A549 (cell line): ENCODE measurements around the gene ANO10. TPM values are rescaled to one million over a fixed set of nuclear protein-coding genes. Genes with fewer than 3 reads are reported as not detected.

ENCODE experiments used
- ATAC-seq, 2 experiments: fragments of 200-7000 bp in 1 of 2; fragments of >200 bp in 1 of 2; cut with Nextera tagmentation in 1 of 2; cut with Tn5 transposase in 1 of 2; 3 replicates each; pipeline versions ENCODE4 v1.8.0 to v1.9.1; 2018 to 2020; ENCODE audit warnings: mild to moderate bottlenecking in 1 of 2, moderate library complexity in 1 of 2
- CTCF ChIA-PET: fragments of 300-600 bp; sonication (Branson Sonifier 250); formaldehyde crosslinking; extraction: SDS; loops from one replicate; lab custom pipeline; 2021; ENCODE audit warnings: antibody characterized with exemption, inconsistent platforms; lab: Yijun Ruan, JAX
- POLR2A ChIA-PET: fragments of 350-600 bp; formaldehyde crosslinking; extraction: SDS; loops from one replicate; lab custom pipeline; 2021; ENCODE audit warnings: antibody characterized with exemption, inconsistent platforms; lab: Yijun Ruan, JAX
- DNase-seq, 2 experiments: peaks; one replicate each; pipeline versions ENCODE4 v3.0.0 to v3.0.0-alpha.2; 2011 to 2016; ENCODE audit warnings: low read depth in 1 of 2, low spot score in 1 of 2
- FAIRE-seq: peaks from 2 replicates; lab custom pipeline; 2011; peaks lifted over from hg19 to GRCh38; lab: Jason Lieb, UNC
- H3K27ac ChIP-seq, 2 experiments: fragments of >200 bp; sonication (Bioruptor Twin); formaldehyde crosslinking; 3 replicates each; pipeline ENCODE4 v1.5.1; 2016 to 2017
- H3K4me1 ChIP-seq: fragments of >200 bp; sonication (Bioruptor Twin); formaldehyde crosslinking; 3 replicates; pipeline ENCODE4 v1.6.1; 2016
- H3K4me2 ChIP-seq: fragments of >200 bp; sonication (Bioruptor Twin); formaldehyde crosslinking; 3 replicates; pipeline ENCODE4 v1.6.1; 2016
- H3K4me3 ChIP-seq: fragments of >200 bp; sonication (Bioruptor Twin); formaldehyde crosslinking; 3 replicates; pipeline ENCODE4 v1.5.1; 2016
- H3K9me3 ChIP-seq: fragments of >200 bp; sonication (Bioruptor Twin); formaldehyde crosslinking; 3 replicates; pipeline ENCODE4 v1.6.1; 2016
- BHLHE40 ChIP-seq: IDR thresholded peaks from 2 replicates; pipeline ENCODE4 v1.6.1; 2012; ENCODE audit warnings: low read depth, low read length, inconsistent platforms
- CEBPB ChIP-seq, 2 experiments: fragments of >200 bp in 1 of 2; sonication (Bioruptor Twin) in 1 of 2; formaldehyde crosslinking in 1 of 2; IDR thresholded peaks; 2 replicates each; pipeline ENCODE4 v1.6.1; 2012 to 2016
- EHF ChIP-seq: fragments of 250-450 bp; sonication (Bioruptor Pico); IDR thresholded peaks from 2 replicates; pipeline ENCODE4 v1.5.0; 2020; ENCODE audit warnings: mild to moderate bottlenecking
- EHMT2 ChIP-seq: fragments of 200-600 bp; sonication (generic); IDR thresholded peaks from 2 replicates; pipeline ENCODE4 v1.6.1; 2016; ENCODE audit warnings: antibody characterized with exemption, low read depth, mild to moderate bottlenecking, moderate library complexity
- EP300 ChIP-seq, 2 experiments: fragments of >200 bp; sonication (Bioruptor Twin); formaldehyde crosslinking; IDR thresholded peaks; 2 replicates in 1 of 2; 3 replicates in 1 of 2; pipeline ENCODE4 v1.6.1; 2016 to 2017
- FOSB ChIP-seq: fragments of 250-450 bp; sonication (Bioruptor Pico); IDR thresholded peaks from 2 replicates; pipeline ENCODE4 v1.5.0; 2020; ENCODE audit warnings: mild to moderate bottlenecking, moderate library complexity
- FOXS1 ChIP-seq: fragments of 250-450 bp; sonication (Bioruptor Pico); IDR thresholded peaks from 2 replicates; pipeline ENCODE4 v1.5.0; 2020; ENCODE audit warnings: mild to moderate bottlenecking, moderate library complexity
- HES2 ChIP-seq: fragments of >200 bp; sonication (Bioruptor Twin); formaldehyde crosslinking; IDR thresholded peaks from 2 replicates; pipeline ENCODE4 v1.6.1; 2016
- HEYL ChIP-seq: fragments of 250-450 bp; sonication (Bioruptor Pico); IDR thresholded peaks from 2 replicates; pipeline ENCODE4 v1.8.0; 2021; ENCODE audit warnings: mild to moderate bottlenecking, moderate library complexity
- HOXB13 ChIP-seq: fragments of 250-450 bp; sonication (Bioruptor Pico); IDR thresholded peaks from 2 replicates; pipeline ENCODE4 v1.5.0; 2020; ENCODE audit warnings: low read depth, mild to moderate bottlenecking, moderate library complexity
- HOXB5 ChIP-seq: fragments of 250-450 bp; sonication (Bioruptor Pico); IDR thresholded peaks from 2 replicates; pipeline ENCODE4 v1.5.0; 2020; ENCODE audit warnings: mild to moderate bottlenecking, moderate library complexity
- JUN ChIP-seq, 2 experiments: fragments of >200 bp; sonication (Bioruptor Twin); formaldehyde crosslinking; IDR thresholded peaks; 2 replicates in 1 of 2; 3 replicates in 1 of 2; pipeline ENCODE4 v1.6.1; 2016 to 2017
- KDM1A ChIP-seq: fragments of 200-600 bp; sonication (generic); IDR thresholded peaks from 2 replicates; pipeline ENCODE4 v1.6.1; 2016; ENCODE audit warnings: low read depth, mild to moderate bottlenecking
- MAFK ChIP-seq: fragments of 450-650 bp; IDR thresholded peaks from 2 replicates; pipeline ENCODE4 v1.6.1; 2014; ENCODE audit not compliant: partially characterized antibody
- MYC ChIP-seq: IDR thresholded peaks from 2 replicates; pipeline ENCODE4 v1.6.1; 2012; ENCODE audit warnings: mild to moderate bottlenecking, inconsistent platforms, low read length, improper control_type of control experiment, borderline replicate concordance
- NPAS2 ChIP-seq: fragments of 250-450 bp; sonication (Bioruptor Pico); IDR thresholded peaks from 2 replicates; pipeline ENCODE4 v1.8.0; 2022; ENCODE audit warnings: mild to moderate bottlenecking, moderate library complexity, borderline replicate concordance
- PBX3 ChIP-seq: IDR thresholded peaks from 2 replicates; pipeline ENCODE4 v1.6.1; 2012
- RARB ChIP-seq: fragments of 250-450 bp; sonication (Bioruptor Pico); IDR thresholded peaks from 2 replicates; pipeline ENCODE4 v1.8.0; 2021; ENCODE audit warnings: mild to moderate bottlenecking, moderate library complexity
- RNF2 ChIP-seq: fragments of 200-600 bp; sonication (generic); IDR thresholded peaks from 2 replicates; pipeline ENCODE4 v1.6.1; 2016; ENCODE audit warnings: low read depth, mild to moderate bottlenecking, antibody characterized with exemption, moderate library complexity, borderline replicate concordance
- SREBF2 ChIP-seq: fragments of 450-650 bp; IDR thresholded peaks from 2 replicates; pipeline ENCODE4 v1.6.1; 2014; ENCODE audit warnings: mild to moderate bottlenecking, moderate library complexity
- TP53 ChIP-seq: fragments of 250-450 bp; sonication (Bioruptor Pico); IDR thresholded peaks from 2 replicates; pipeline ENCODE4 v1.5.0; 2021; ENCODE audit warnings: mild to moderate bottlenecking, moderate library complexity
- ZC3H11A ChIP-seq: fragments of 450-650 bp; IDR thresholded peaks from 2 replicates; pipeline ENCODE4 v1.6.1; 2014; ENCODE audit warnings: antibody characterized with exemption, mild to moderate bottlenecking
- ZFP36 ChIP-seq: fragments of 450-650 bp; IDR thresholded peaks from 2 replicates; pipeline ENCODE4 v1.6.1; 2014; ENCODE audit warnings: borderline replicate concordance; ENCODE audit not compliant: partially characterized antibody
- WGBS: methylation state at CpG from one replicate; pipeline ENCODE4 v1.1.6; 2017; ENCODE audit errors: missing lambda C conversion rate; 5-methylcytosine and 5-hydroxymethylcytosine counted together
- polyA plus RNA-seq, 4 experiments: library from polyadenylated mRNA; depleted of rRNA in 3 of 4; stranded (reverse); fragments of >200 nt; fragmentation: RNase III in 1 of 4; extraction: RNeasy Plus Mini Kit Qiagen cat#74134 plus additional on column Dnase treatment in 1 of 4; gene quantifications; 2 replicates in 3 of 4; 3 replicates in 1 of 4; pipeline ENCODE4 v1.2.3, GENCODE V29; 2011 to 2017
- TF ChIP-seq, protein P1 (sequence below): fragments of 150-350 bp; IDR thresholded peaks from 2 replicates; pipeline ENCODE4 v1.6.1; 2014; ENCODE audit warnings: low read depth, mild to moderate bottlenecking, low read length
- TF ChIP-seq, protein P2 (sequence below): IDR thresholded peaks from 2 replicates; pipeline ENCODE4 v1.6.1; 2012
- TF ChIP-seq, protein P3 (sequence below): fragments of >200 bp; sonication (Bioruptor Twin); formaldehyde crosslinking; IDR thresholded peaks from 3 replicates; pipeline ENCODE4 v1.5.1; 2016
- TF ChIP-seq, protein P4 (sequence below): fragments of >200 bp; sonication (Bioruptor Twin); formaldehyde crosslinking; IDR thresholded peaks from 3 replicates; pipeline ENCODE4 v1.6.1; 2016

The ANO10 gene
- polyA plus RNA-seq, 2 of the 4 experiments (the other 2 are of a cell fraction) = 20.0 to 22.8 TPM

DNA sequence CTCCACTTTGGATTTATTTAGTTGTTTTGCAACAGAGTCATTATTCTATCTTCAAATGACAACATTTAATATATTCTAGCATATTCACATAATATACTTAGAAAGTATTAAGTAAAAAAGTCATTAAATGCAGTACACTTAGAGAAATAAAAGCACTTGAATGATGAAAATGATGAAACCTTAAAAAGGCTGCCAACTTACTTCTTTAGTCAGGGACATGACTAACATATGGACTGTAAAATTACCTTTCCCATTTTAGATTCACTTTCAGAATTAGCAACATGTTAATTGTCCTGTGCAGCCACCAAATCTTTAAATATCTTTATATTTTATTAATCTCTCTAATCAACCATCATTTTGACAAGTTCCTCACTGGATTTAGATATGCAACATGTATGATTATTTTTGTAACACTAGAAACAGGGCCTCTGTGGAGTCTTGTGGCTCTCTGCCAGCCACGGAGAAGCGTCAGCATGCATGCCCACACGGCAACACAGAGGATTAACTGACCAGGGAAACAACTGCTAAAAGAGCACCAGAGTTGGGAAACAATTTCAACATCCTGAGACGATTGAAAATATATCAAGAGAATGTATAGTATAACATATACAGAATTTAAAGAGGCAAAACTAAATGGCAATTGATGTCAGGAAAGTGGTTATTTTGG is 95.7 kb downstream of the ANO10 start:
- DNase-seq (no peak), ATAC-seq (no peak), FAIRE-seq (no peak)
- POLR2A ChIA-PET = no interaction called here
- 90% methylated on average over 4 of the region's 4 CpGs for WGBS
- Histone ChIP-seq H3K4me3 (no peak overlapping the region), H3K4me2 (no peak overlapping the region), H3K4me1 (peaks cover 8% of the 10 kb centered on the region; the same call in 1 of the 3 replicates), H3K9me3 (0 out of 3 replicates have a peak, but pooled peaks cover 2% of the 10 kb centered on the region), H3K27ac (no peak overlapping the region)
- CTCF ChIA-PET = no interaction called here
- TF ChIP-seq ZC3H11A (no peak), FOSB (no peak), HEYL (no peak), EHF (no peak), HOXB13 (CRISPR knock-in tag) (no peak), HOXB5 (CRISPR knock-in tag) (no peak)
- TF ChIP-seq, protein P1, sequence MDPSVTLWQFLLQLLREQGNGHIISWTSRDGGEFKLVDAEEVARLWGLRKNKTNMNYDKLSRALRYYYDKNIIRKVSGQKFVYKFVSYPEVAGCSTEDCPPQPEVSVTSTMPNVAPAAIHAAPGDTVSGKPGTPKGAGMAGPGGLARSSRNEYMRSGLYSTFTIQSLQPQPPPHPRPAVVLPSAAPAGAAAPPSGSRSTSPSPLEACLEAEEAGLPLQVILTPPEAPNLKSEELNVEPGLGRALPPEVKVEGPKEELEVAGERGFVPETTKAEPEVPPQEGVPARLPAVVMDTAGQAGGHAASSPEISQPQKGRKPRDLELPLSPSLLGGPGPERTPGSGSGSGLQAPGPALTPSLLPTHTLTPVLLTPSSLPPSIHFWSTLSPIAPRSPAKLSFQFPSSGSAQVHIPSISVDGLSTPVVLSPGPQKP = no peak

DNA sequence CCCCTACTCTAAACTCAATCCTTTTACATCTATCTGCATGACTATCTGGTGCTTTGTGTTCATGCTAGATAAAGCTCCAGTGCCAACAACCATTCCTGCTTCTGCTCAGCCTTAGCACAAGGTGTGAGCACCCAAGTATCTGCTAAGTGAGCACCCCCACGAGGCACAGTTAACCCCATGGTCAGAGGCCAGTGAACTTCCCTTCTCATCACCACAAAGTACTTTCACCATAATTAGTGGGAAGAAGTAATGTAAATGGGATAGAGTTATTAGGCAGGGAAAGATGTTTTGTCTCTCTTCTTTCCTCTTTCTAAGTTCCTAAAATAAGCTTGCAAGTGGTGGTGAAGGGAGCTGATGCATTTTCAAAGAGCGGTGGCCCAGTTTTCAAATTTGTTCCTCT is 96.4 kb downstream of the ANO10 start:
- no peak for FAIRE-seq
- TF ChIP-seq NPAS2 (CRISPR knock-in tag) (no peak), KDM1A (no peak), BHLHE40 (no peak), EP300 (IDR thresholded peaks at IDR 0.05) (no peak), CEBPB (IDR thresholded peaks at IDR 0.05) (no peak), ZFP36 (no peak), EHF (no peak), RNF2 (no peak)
- TF ChIP-seq, protein P2, sequence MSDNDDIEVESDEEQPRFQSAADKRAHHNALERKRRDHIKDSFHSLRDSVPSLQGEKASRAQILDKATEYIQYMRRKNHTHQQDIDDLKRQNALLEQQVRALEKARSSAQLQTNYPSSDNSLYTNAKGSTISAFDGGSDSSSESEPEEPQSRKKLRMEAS = no peak
- TF ChIP-seq, protein P3, sequence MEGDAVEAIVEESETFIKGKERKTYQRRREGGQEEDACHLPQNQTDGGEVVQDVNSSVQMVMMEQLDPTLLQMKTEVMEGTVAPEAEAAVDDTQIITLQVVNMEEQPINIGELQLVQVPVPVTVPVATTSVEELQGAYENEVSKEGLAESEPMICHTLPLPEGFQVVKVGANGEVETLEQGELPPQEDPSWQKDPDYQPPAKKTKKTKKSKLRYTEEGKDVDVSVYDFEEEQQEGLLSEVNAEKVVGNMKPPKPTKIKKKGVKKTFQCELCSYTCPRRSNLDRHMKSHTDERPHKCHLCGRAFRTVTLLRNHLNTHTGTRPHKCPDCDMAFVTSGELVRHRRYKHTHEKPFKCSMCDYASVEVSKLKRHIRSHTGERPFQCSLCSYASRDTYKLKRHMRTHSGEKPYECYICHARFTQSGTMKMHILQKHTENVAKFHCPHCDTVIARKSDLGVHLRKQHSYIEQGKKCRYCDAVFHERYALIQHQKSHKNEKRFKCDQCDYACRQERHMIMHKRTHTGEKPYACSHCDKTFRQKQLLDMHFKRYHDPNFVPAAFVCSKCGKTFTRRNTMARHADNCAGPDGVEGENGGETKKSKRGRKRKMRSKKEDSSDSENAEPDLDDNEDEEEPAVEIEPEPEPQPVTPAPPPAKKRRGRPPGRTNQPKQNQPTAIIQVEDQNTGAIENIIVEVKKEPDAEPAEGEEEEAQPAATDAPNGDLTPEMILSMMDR = no peak
- TF ChIP-seq, all 56 proteins: peak for 0
- Histone ChIP-seq H3K4me3 (no peak overlapping the region), H3K9me3 (0 out of 3 replicates have a peak, but pooled peaks cover 2% of the 10 kb centered on the region), H3K4me2 (no peak overlapping the region), H3K27ac (no peak overlapping the region), H3K4me1 (peaks cover 8% of the 10 kb centered on the region; the same call in 1 of the 3 replicates)
- DNase-seq (no peak), ATAC-seq (no peak)
- 94% methylated on average over 2 of the region's 2 CpGs for WGBS
- CTCF ChIA-PET = no interaction called here
- POLR2A ChIA-PET = no interaction called here

- no peak overlapping the region; the same call in 2 of the 3 replicates for H3K4me2 ChIP-seq
- 86% methylated on average over 3 of the region's 3 CpGs for WGBS
- H3K4me3 ChIP-seq = no peak overlapping the region
- no peak overlapping the region for H3K27ac ChIP-seq
- POLR2A ChIA-PET = no interaction called here
- ATAC-seq (no peak), FAIRE-seq (no peak), DNase-seq (no peak)
- peaks cover 8% of the 10 kb centered on the region; the same call in 1 of the 3 replicates for H3K4me1 ChIP-seq
- H3K9me3 ChIP-seq = 0 out of 3 replicates have a peak, but pooled peaks cover 2% of the 10 kb centered on the region
- CTCF ChIA-PET = interaction anchor here (0.6 to 0.7 kb wide), 2 partner anchors 96 to 675 kb away, joined by 3 read pairs; no protein-coding TSS in a partner anchor
- no peak for TF ChIP-seq RARB (CRISPR knock-in tag)
- TF ChIP-seq EHMT2 = no peak
- no peak for TF ChIP-seq MAFK
- no peak for TF ChIP-seq MYC
- no peak for TF ChIP-seq HES2
- TF ChIP-seq, protein P2 = no peak
- TF ChIP-seq PBX3 = no peak
- TF ChIP-seq TP53 (CRISPR knock-in tag) = no peak
- TF ChIP-seq FOXS1 = no peak
- TF ChIP-seq, protein P4, sequence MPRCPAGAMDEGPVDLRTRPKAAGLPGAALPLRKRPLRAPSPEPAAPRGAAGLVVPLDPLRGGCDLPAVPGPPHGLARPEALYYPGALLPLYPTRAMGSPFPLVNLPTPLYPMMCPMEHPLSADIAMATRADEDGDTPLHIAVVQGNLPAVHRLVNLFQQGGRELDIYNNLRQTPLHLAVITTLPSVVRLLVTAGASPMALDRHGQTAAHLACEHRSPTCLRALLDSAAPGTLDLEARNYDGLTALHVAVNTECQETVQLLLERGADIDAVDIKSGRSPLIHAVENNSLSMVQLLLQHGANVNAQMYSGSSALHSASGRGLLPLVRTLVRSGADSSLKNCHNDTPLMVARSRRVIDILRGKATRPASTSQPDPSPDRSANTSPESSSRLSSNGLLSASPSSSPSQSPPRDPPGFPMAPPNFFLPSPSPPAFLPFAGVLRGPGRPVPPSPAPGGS = no peak
- no peak for TF ChIP-seq SREBF2
- TF ChIP-seq, protein P1 = no peak
- no peak for TF ChIP-seq JUN (IDR thresholded peaks at IDR 0.05)
Observed at GRCh38 chr3:43523454-43524053, 98.3 kb downstream of the ANO10 start.
